Cardiac fibroblast (primary cell): ENCODE results near the gene LANCL3.

Experiments used
- DNase-seq, 2 donors: peaks; one replicate each; pipeline versions ENCODE4 v3.0.0 to v3.0.0-alpha.2; 2010; ENCODE audit warnings: low read depth in 2 of 2
- H3K4me3 ChIP-seq, 2 donors: replicated peaks in 1 of 2; 1 replicate in 1 of 2; 2 replicates in 1 of 2; pipeline ENCODE4 v1.5.1; 2011; ENCODE audit warnings: low read depth in 2 of 2, low read length in 2 of 2, mild to moderate bottlenecking in 2 of 2, moderate library complexity in 1 of 2
- TF ChIP-seq, protein P1 (sequence below): IDR thresholded peaks from one replicate; pipeline ENCODE4 v1.5.1; 2011; ENCODE audit warnings: low read depth, mild to moderate bottlenecking, low read length, inconsistent platforms

Gene LANCL3

DNA sequence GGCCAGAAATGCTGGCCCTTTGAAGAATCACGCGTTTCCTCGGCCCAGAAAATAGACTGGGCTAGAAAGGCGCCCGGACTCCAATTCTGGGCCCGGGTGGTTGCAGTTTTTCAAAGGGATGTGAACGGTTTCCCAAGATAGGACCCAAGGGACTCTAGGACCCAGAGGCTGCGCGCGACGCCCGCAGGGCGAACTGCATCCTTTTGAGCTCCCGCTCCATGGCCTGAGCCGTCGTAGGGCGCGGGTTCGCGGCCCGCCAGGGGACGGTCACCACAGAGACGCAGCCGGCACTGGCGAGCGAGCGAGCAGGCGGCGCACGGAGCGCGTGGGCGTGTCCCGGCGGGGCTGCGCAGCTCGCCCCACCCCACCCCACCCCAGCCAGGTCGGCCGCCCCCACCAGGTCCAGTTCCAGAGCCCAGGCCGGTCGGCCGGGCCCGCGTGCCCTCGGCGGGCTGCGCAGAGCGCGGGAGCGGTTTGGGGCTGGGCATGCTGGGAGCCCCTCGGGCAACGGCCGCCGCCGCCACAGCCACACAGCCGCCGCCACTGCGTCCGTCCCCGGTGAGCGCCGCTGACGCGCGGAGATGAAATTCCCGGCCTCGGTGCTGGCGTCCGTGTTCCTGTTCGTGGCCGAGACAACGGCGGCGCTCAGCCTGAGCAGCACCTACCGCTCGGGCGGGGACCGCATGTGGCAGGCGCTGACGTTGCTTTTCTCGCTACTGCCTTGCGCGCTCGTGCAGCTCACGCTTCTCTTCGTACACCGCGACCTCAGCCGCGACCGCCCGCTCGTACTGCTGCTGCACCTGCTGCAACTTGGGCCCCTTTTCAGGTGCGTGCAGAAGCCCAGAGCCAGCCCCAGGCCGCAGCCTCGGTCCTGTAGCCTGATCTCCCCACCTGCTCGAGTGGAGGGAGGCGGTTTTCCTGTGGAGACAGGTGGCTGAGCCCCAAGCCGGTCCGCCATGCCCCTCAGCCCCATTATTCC is 114.2 kb downstream of the LANCL3 start, which contains the start of gene XK:
TSS of gene XK (plus strand) at position 411 of the 979 bp plus-strand sequence. CDS start at position 582, 171 bp downstream.
- H3K4me3 ChIP-seq = peak within 1 kb of the TSS; percentile 37 to 52
- TF ChIP-seq, protein P1, sequence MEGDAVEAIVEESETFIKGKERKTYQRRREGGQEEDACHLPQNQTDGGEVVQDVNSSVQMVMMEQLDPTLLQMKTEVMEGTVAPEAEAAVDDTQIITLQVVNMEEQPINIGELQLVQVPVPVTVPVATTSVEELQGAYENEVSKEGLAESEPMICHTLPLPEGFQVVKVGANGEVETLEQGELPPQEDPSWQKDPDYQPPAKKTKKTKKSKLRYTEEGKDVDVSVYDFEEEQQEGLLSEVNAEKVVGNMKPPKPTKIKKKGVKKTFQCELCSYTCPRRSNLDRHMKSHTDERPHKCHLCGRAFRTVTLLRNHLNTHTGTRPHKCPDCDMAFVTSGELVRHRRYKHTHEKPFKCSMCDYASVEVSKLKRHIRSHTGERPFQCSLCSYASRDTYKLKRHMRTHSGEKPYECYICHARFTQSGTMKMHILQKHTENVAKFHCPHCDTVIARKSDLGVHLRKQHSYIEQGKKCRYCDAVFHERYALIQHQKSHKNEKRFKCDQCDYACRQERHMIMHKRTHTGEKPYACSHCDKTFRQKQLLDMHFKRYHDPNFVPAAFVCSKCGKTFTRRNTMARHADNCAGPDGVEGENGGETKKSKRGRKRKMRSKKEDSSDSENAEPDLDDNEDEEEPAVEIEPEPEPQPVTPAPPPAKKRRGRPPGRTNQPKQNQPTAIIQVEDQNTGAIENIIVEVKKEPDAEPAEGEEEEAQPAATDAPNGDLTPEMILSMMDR = no peak
- DNase-seq = peak; percentile 5 to 19

DNA sequence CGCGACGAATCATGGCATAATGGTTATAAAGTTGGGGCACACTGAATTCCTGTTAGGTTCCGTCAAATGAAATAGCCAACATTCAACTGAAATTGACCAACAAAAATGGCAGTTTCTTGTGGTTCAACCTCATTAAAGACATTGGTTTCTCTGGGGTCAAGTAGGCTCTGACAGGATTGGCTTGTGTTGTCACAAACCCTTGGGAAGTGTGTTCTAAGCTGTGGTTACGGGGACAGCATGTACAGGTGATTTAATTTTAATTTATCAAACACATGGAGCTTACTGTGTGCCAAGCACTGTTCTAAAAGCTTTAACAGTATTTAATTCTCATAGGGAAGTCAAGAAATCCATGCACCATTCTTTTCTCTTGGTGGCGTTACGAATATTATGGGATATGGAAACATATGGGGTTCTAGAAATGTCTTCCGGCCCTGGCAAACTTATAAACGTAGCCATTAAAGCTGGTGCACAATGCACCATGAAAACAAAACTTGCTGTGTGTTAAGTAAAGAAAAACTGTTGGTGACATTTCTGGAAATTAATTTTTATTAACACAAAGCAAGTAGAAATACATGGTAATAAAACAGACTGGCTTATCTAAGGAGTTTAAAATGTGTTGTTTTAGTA is 115.0 kb downstream of the LANCL3 start:
- no peak overlapping the region for H3K4me3 ChIP-seq
- TF ChIP-seq, protein P1 = no peak

DNA sequence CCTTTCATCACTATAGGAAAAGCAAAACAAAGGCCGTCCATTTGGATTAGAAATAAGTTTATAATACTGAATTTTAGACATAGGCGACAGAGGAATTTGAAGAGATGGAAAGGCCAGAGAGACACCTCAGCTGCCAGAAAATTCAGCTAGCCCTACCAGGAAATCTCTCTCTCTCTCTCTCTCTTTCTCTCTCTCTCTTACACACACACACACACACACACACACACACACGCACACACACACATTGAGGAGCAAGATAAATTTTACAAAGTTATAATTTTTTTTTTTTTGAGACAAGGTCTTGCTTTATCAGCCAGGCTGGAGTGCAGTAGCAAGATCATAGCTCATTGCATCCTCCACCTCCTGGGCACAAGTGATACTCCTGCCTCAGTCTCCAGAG is 115.5 kb downstream of the LANCL3 start:
- TF ChIP-seq, protein P1 = no peak
- no peak for DNase-seq
- no peak overlapping the region for H3K4me3 ChIP-seq

More for the DNA sequence above, 115.0 kb downstream of the LANCL3 start:
- DNase-seq = no peak

DNA sequence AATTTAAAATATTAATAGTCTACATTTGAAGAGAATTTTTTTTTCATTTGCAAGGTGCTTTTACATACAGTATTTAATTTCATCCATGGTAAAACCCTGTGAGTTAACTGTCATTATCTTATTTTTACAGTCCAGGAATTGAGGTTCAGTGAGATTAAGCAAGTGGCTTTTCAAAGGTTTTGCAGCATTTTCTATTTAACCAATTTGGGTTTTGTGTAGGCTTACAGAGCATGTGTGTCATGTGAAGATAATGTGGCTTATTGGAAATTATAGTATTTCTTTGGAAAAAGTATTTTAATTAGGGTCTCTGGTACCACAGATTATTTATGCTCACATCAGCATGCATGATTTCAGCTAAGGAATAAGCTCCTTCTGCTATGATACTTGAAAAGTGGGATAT is 118.7 kb downstream of the LANCL3 start:
- TF ChIP-seq, protein P1 = no peak
- DNase-seq = no peak
- no peak overlapping the region for H3K4me3 ChIP-seq

DNA sequence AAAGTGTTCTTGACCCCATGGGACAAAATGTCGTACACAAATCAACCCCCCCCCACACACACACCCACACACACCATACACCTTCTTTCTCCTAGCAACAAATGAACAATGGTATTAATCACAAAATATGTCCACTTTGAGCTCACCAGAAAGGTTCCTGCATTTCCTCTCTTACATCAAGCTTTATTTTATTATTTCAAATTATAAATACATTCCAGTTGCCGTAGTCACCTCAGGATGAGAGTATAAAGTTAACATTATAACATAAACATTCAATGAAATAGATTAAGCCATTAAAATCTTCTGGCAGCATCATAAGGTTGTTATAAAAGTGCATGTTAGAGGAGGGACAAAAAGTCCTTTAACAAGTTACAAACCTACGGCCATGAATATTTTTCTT is 121.5 kb downstream of the LANCL3 start:
- no peak overlapping the region for H3K4me3 ChIP-seq
- TF ChIP-seq, protein P1 = no peak
- DNase-seq = peak in 1 of 2 donors; percentile 15

DNA sequence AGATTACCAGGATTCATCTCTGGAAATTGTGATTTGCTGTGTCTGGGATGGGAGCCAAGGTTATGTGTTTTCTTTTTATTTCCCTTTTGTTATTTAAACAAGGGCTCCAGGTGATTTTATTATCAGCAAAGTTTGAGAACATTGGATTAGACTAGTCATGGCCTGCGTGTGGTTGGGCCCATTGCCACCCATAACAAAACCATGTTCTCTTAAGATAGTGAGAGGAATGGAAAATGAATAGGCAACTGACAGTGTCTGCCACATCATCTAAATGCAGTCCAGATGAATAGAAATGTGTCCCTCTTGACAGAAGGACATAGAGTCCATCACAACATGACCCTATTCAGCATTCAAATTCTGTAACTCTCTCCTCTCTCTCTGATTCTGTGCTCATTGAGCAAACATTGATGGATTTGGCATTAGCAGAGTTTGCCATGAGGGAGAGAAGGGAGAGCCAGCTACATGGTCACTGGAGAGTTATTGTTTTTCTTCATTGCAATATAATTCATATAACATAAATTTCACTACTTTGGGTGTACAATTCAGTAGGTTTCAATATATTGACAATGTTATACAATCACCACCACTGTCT is 125.8 kb downstream of the LANCL3 start:
- no peak overlapping the region for H3K4me3 ChIP-seq
- TF ChIP-seq, protein P1 = no peak
- peak in 1 of 2 donors; percentile 17 for DNase-seq
